WTC11 (cell line): ENCODE measurements around the gene CCDC8.

Experiments
- ATF1 ChIP-seq: sonication (generic); formaldehyde crosslinking; IDR thresholded peaks from 2 replicates; pipeline ENCODE4 v1.8.1; 2023; ENCODE audit warnings: mild to moderate bottlenecking, moderate library complexity, missing genetic modification reagents
- CREB1 ChIP-seq: sonication (generic); formaldehyde crosslinking; IDR thresholded peaks from 2 replicates; pipeline ENCODE4 v1.8.0; 2023; ENCODE audit warnings: mild to moderate bottlenecking, missing genetic modification reagents
- CTCF ChIP-seq: fragments of 200-600 bp; IDR thresholded peaks from 2 replicates; pipeline ENCODE4 v1.8.0; 2022; ENCODE audit warnings: antibody characterized with exemption

- TF ChIP-seq CREB1 (CRISPR knock-in tag): no peak
- TF ChIP-seq ATF1 (CRISPR knock-in tag): no peak
- TF ChIP-seq CTCF: no peak
These were observed 48.2 kb upstream of the CCDC8 start for GRCh38 chr19:46461537-46461936.
